Astrocyte (in vitro differentiated cells and primary cell): ENCODE results near the gene CFAP58. TPM values are rescaled to one million over a fixed set of nuclear protein-coding genes. Genes with fewer than 3 reads are reported as not detected.

Source experiments
- DNase-seq: peaks from one replicate; pipeline ENCODE4 v3.0.0-alpha.2; 2010; ENCODE audit warnings: low read depth
- FAIRE-seq: peaks from 2 replicates; lab custom pipeline; 2011; peaks lifted over from hg19 to GRCh38; lab: Jason Lieb, UNC
- H2AFZ ChIP-seq: 2 replicates; pipeline ENCODE4 v1.6.0; 2012; ENCODE audit warnings: low read depth, low read length, inconsistent platforms
- H3K27ac ChIP-seq: 2 replicates; pipeline ENCODE4 v1.5.1; 2011; ENCODE audit warnings: low read depth, low read length, inconsistent platforms
- H3K27me3 ChIP-seq: 2 replicates; pipeline ENCODE4 v1.6.0; 2011; ENCODE audit warnings: low read length, inconsistent platforms; ENCODE audit not compliant: insufficient read depth
- H3K36me3 ChIP-seq: 2 replicates; pipeline ENCODE4 v1.5.1; 2011; ENCODE audit warnings: low read length, inconsistent platforms; ENCODE audit not compliant: insufficient read depth
- H3K4me1 ChIP-seq: 2 replicates; pipeline ENCODE4 v1.5.1; 2011; ENCODE audit warnings: low read length, inconsistent platforms; ENCODE audit not compliant: insufficient read depth
- H3K4me2 ChIP-seq: 2 replicates; pipeline ENCODE4 v1.6.0; 2012; ENCODE audit warnings: low read length, inconsistent platforms
- H3K4me3 ChIP-seq: 2 replicates; pipeline ENCODE4 v1.5.1; 2011; ENCODE audit warnings: low read depth, mild to moderate bottlenecking, low read length, inconsistent platforms; ENCODE audit not compliant: insufficient read depth
- H3K79me2 ChIP-seq: 2 replicates; pipeline ENCODE4 v1.6.0; 2012; ENCODE audit warnings: mild to moderate bottlenecking, low read length, inconsistent platforms; ENCODE audit not compliant: insufficient read depth
- H3K9ac ChIP-seq: 2 replicates; pipeline ENCODE4 v1.6.0; 2012; ENCODE audit warnings: mild to moderate bottlenecking, low read length, inconsistent platforms
- H3K9me3 ChIP-seq: 2 replicates; pipeline ENCODE4 v1.5.1; 2012; ENCODE audit warnings: low read depth, mild to moderate bottlenecking, low read length, inconsistent platforms; ENCODE audit not compliant: insufficient read depth
- H4K20me1 ChIP-seq: 2 replicates; pipeline ENCODE4 v1.6.0; 2012; ENCODE audit warnings: low read length, inconsistent platforms; ENCODE audit not compliant: insufficient read depth
- H3K27ac Mint-ChIP-seq: one replicate; pipeline ENCODE4 v1.8.0; 2021; ENCODE audit warnings: mild to moderate bottlenecking, mixed read lengths; ENCODE audit not compliant: unreplicated experiment
- H3K27me3 Mint-ChIP-seq: one replicate; pipeline ENCODE4 v1.8.0; 2021; ENCODE audit warnings: low read depth, mixed read lengths; ENCODE audit not compliant: unreplicated experiment
- H3K36me3 Mint-ChIP-seq: one replicate; pipeline ENCODE4 v1.8.0; 2021; ENCODE audit warnings: low read depth, mixed read lengths; ENCODE audit not compliant: unreplicated experiment
- H3K4me1 Mint-ChIP-seq: one replicate; pipeline ENCODE4 v1.8.0; 2021; ENCODE audit warnings: low read depth, mixed read lengths; ENCODE audit not compliant: unreplicated experiment
- H3K4me3 Mint-ChIP-seq: one replicate; pipeline ENCODE4 v1.8.0; 2021; ENCODE audit warnings: mild to moderate bottlenecking, moderate library complexity, mixed read lengths; ENCODE audit not compliant: unreplicated experiment
- H3K9me3 Mint-ChIP-seq: one replicate; pipeline ENCODE4 v1.8.0; 2021; ENCODE audit warnings: mild to moderate bottlenecking, mixed read lengths; ENCODE audit not compliant: unreplicated experiment
- EZH2 ChIP-seq: IDR thresholded peaks from 2 replicates; pipeline ENCODE4 v1.6.1; 2012; ENCODE audit warnings: mild to moderate bottlenecking, low read length, inconsistent platforms; ENCODE audit not compliant: insufficient read depth
- total RNA-seq: library from RNA; stranded (reverse); gene quantifications from 2 replicates; pipeline ENCODE4 v1.2.1, GENCODE V29; 2021
- TF ChIP-seq, protein P1 (sequence below): IDR thresholded peaks from 2 replicates; pipeline ENCODE4 v1.5.1; 2011; ENCODE audit warnings: low read depth, mild to moderate bottlenecking, inconsistent platforms, low read length, moderate library complexity; ENCODE audit not compliant: insufficient read depth

CFAP58 gene
- total RNA-seq, 1 donor from 2014 or later = 0.86 TPM

DNA sequence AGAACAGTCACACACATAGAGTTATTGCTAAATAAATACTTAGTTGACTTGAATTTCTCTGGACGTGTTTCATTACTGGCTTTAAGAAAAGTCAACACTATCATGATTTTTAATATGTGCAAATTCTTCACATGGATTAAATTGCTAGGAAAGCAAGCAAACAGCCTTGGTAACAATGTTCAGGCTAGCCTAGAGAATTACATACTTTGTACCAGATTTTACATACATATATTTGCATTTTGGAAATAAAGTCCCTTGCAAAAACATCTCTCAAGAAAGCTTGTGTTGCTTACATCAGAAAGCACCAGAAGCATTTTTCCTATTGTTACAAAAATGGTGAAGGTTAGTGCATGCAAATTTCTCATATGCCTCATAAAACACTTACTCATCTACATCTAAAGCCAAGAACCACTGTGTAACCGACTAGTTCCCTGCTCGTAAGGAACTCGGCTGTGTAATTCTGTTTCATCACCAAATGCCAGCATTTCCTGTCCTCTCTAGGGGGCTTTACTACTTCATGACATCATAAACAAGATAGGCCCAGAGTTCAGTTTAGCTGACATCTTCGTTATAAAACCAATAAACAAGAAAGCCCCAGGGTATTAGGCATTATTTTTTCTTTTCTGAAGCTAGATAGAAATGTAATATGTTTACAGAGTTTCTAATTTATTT is 87.8 kb downstream of the CFAP58 start:
- peak overlapping the region; percentile 28 for H3K9ac ChIP-seq

DNA sequence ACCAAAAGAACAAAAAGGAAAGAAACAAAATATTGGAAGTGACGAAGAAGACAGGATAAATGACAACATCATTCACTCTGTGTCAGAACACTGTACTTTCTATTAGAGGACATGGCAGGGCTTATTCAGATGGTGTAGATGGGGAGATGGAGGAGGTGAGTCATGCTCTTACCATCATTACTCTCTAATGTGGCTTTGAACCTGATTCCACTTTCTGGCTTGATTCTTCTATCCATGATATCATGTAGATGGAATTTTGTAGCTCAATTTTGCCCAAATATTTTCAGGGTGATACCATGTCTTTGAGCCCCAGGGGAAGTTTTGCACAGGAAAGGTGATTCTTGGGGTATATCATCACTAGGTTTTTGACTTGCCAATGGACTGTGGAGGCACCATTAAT is 91.7 kb downstream of the CFAP58 start:
- Histone ChIP-seq H3K4me3 (no peak overlapping the region), H3K4me1 (peaks cover 24% of the 10 kb centered on the region), H3K9me3 (no peaks in the 10 kb centered on the region), H3K9ac (no peak overlapping the region), H4K20me1 (no peaks in the 10 kb centered on the region), H3K27ac (peak overlapping the region; percentile 63), H3K79me2 (no peaks in the 10 kb centered on the region), H3K27me3 (no peaks in the 10 kb centered on the region), H2AFZ (no peak overlapping the region), H3K4me2 (peak overlapping the region; percentile 41), H3K36me3 (no peaks in the 10 kb centered on the region)
- H3K4me1 Mint-ChIP-seq = peaks cover 59% of the 10 kb centered on the region
- H3K9me3 Mint-ChIP-seq = no peaks in the 10 kb centered on the region
- TF ChIP-seq, protein P1, sequence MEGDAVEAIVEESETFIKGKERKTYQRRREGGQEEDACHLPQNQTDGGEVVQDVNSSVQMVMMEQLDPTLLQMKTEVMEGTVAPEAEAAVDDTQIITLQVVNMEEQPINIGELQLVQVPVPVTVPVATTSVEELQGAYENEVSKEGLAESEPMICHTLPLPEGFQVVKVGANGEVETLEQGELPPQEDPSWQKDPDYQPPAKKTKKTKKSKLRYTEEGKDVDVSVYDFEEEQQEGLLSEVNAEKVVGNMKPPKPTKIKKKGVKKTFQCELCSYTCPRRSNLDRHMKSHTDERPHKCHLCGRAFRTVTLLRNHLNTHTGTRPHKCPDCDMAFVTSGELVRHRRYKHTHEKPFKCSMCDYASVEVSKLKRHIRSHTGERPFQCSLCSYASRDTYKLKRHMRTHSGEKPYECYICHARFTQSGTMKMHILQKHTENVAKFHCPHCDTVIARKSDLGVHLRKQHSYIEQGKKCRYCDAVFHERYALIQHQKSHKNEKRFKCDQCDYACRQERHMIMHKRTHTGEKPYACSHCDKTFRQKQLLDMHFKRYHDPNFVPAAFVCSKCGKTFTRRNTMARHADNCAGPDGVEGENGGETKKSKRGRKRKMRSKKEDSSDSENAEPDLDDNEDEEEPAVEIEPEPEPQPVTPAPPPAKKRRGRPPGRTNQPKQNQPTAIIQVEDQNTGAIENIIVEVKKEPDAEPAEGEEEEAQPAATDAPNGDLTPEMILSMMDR = no peak
- no peak for TF ChIP-seq EZH2
- DNase-seq (peak; percentile 94), FAIRE-seq (peak; percentile 99)
- no peaks in the 10 kb centered on the region for H3K27me3 Mint-ChIP-seq
- H3K27ac Mint-ChIP-seq = peak overlapping the region; percentile 85
- H3K4me3 Mint-ChIP-seq = no peak overlapping the region
- no peaks in the 10 kb centered on the region for H3K36me3 Mint-ChIP-seq

More for the DNA sequence above, 87.8 kb downstream of the CFAP58 start:
- H3K79me2 ChIP-seq = no peaks in the 10 kb centered on the region
- Mint-ChIP-seq H3K27me3 (no peaks in the 10 kb centered on the region), H3K9me3 (no peaks in the 10 kb centered on the region), H3K4me1 (peaks cover 43% of the 10 kb centered on the region), H3K36me3 (no peaks in the 10 kb centered on the region), H3K4me3 (no peak overlapping the region), H3K27ac (peak overlapping the region; percentile 70)
- H3K4me1 ChIP-seq = peaks cover 10% of the 10 kb centered on the region
- H2AFZ ChIP-seq = no peak overlapping the region
- no peaks in the 10 kb centered on the region for H3K36me3 ChIP-seq
- peak overlapping the region; percentile 4 for H3K4me2 ChIP-seq
- H4K20me1 ChIP-seq = no peaks in the 10 kb centered on the region
- H3K27ac ChIP-seq = peak overlapping the region; percentile 61
- peak; percentile 98 for DNase-seq
- peak; percentile 91 for FAIRE-seq
- H3K4me3 ChIP-seq = no peak overlapping the region
- TF ChIP-seq EZH2 = no peak
- TF ChIP-seq, protein P1 = no peak
- no peaks in the 10 kb centered on the region for H3K9me3 ChIP-seq
- no peaks in the 10 kb centered on the region for H3K27me3 ChIP-seq

DNA sequence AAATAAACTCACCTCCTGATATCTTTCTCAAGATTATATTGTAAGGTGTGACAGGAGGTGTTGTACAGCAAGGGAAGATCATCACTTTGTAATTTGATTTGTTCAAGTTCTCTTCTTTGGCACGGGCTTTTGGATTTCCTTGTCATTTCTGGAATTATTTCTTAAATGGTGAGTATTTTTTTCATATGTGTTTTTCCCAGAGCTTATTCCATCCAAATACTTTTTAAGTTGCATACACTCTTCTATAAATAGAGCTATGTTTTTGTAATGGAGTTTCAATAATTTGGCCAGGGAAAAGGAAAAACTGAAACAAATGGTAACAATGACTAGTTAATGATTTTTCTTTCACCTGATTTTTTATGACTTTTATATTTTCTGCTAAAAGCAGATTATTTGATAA is 92.5 kb downstream of the CFAP58 start:
- peak overlapping the region; percentile 63 for H3K27ac ChIP-seq
- H3K79me2 ChIP-seq = no peaks in the 10 kb centered on the region
- no peaks in the 10 kb centered on the region for H4K20me1 ChIP-seq
- Mint-ChIP-seq H3K27ac (peak overlapping the region; percentile 85), H3K4me3 (no peak overlapping the region), H3K27me3 (no peaks in the 10 kb centered on the region), H3K4me1 (peaks cover 58% of the 10 kb centered on the region), H3K36me3 (no peaks in the 10 kb centered on the region), H3K9me3 (no peaks in the 10 kb centered on the region)
- H3K4me2 ChIP-seq = peak overlapping the region; percentile 22
- peak; percentile 16 for DNase-seq
- no peak for TF ChIP-seq EZH2
- TF ChIP-seq, protein P1 = no peak
- H3K9ac ChIP-seq = no peak overlapping the region
- no peak for FAIRE-seq
- no peak overlapping the region for H2AFZ ChIP-seq
- H3K27me3 ChIP-seq = no peaks in the 10 kb centered on the region
- H3K4me1 ChIP-seq = peaks cover 23% of the 10 kb centered on the region
- H3K36me3 ChIP-seq = no peaks in the 10 kb centered on the region
- H3K4me3 ChIP-seq = no peak overlapping the region
- H3K9me3 ChIP-seq = no peaks in the 10 kb centered on the region
